GM23338 (cell line): ENCODE data around the gene FARS2. TPM values are rescaled to one million over a fixed set of nuclear protein-coding genes. Genes with fewer than 3 reads are reported as not detected.

Source experiments
- ATAC-seq: fragments of 200-7000 bp; cut with Tn5 transposase; 3 replicates; pipeline ENCODE4 v1.9.1; 2020
- DNase-seq: peaks from one replicate; pipeline ENCODE4 v3.0.0-alpha.2; 2015; ENCODE audit warnings: low spot score
- H2AFZ ChIP-seq: fragments of 200-600 bp; sonication (generic); 2 replicates; pipeline ENCODE4 v1.8.0; 2016; ENCODE audit warnings: antibody characterized with exemption, mild to moderate bottlenecking, moderate library complexity
- H3F3A ChIP-seq: fragments of 200-600 bp; sonication (generic); replicated peaks from 2 replicates; pipeline ENCODE4 v1.8.0; 2017; ENCODE audit warnings: antibody characterized with exemption, mixed run types, low read depth
- H3K27ac ChIP-seq: fragments of 200-600 bp; sonication (generic); 2 replicates; pipeline ENCODE4 v1.6.1; 2016; ENCODE audit warnings: low read depth
- H3K27me3 ChIP-seq: fragments of 200-600 bp; sonication (generic); 2 replicates; pipeline ENCODE4 v1.8.0; 2016; ENCODE audit warnings: mild to moderate bottlenecking, mixed run types, moderate library complexity; ENCODE audit not compliant: insufficient read depth
- H3K36me3 ChIP-seq: fragments of 200-600 bp; sonication (generic); 2 replicates; pipeline ENCODE4 v1.8.0; 2016; ENCODE audit warnings: mild to moderate bottlenecking; ENCODE audit not compliant: insufficient read depth
- H3K4me1 ChIP-seq: fragments of 200-600 bp; sonication (generic); 2 replicates; pipeline ENCODE4 v1.8.0; 2016; ENCODE audit warnings: mild to moderate bottlenecking, moderate library complexity; ENCODE audit not compliant: insufficient read depth
- H3K4me2 ChIP-seq: fragments of 200-600 bp; sonication (generic); 2 replicates; pipeline ENCODE4 v1.7.1; 2017; ENCODE audit warnings: mixed run types
- H3K4me3 ChIP-seq: fragments of 200-600 bp; sonication (generic); 2 replicates; pipeline ENCODE4 v1.6.1; 2016; ENCODE audit warnings: mixed run types
- H3K79me2 ChIP-seq: fragments of 200-600 bp; sonication (generic); replicated peaks from 2 replicates; pipeline ENCODE4 v1.8.0; 2017; ENCODE audit warnings: mild to moderate bottlenecking; ENCODE audit not compliant: insufficient read depth
- H3K9me2 ChIP-seq: fragments of 200-600 bp; sonication (generic); 2 replicates; pipeline ENCODE4 v1.8.0; 2017; ENCODE audit not compliant: insufficient read depth
- H4K20me1 ChIP-seq: fragments of 200-600 bp; sonication (generic); replicated peaks from 2 replicates; pipeline ENCODE4 v1.8.0; 2017; ENCODE audit warnings: mild to moderate bottlenecking; ENCODE audit not compliant: insufficient read depth
- H3K27ac Mint-ChIP-seq: 2 replicates; pipeline ENCODE4 v1.8.0; 2020; ENCODE audit warnings: inconsistent platforms, mild to moderate bottlenecking, moderate library complexity, mixed read lengths
- H3K27me3 Mint-ChIP-seq: 3 replicates; pipeline ENCODE4 v1.8.0; 2022; ENCODE audit warnings: low read depth, mild to moderate bottlenecking, moderate library complexity, mixed read lengths, inconsistent platforms; ENCODE audit not compliant: insufficient read depth, poor library complexity
- H3K36me3 Mint-ChIP-seq: 3 replicates; pipeline ENCODE4 v1.8.0; 2021; ENCODE audit warnings: low read depth, mild to moderate bottlenecking, inconsistent platforms, moderate library complexity, mixed read lengths
- H3K4me1 Mint-ChIP-seq: 3 replicates; pipeline ENCODE4 v1.8.0; 2020; ENCODE audit warnings: mild to moderate bottlenecking, inconsistent platforms, mixed read lengths
- H3K4me3 Mint-ChIP-seq: 3 replicates; pipeline ENCODE4 v1.8.0; 2021; ENCODE audit warnings: moderate library complexity, mild to moderate bottlenecking, inconsistent platforms, mixed read lengths
- H3K9me3 Mint-ChIP-seq: 3 replicates; pipeline ENCODE4 v1.8.0; 2020; ENCODE audit warnings: moderate library complexity, mild to moderate bottlenecking, inconsistent platforms, mixed read lengths
- ETS1 ChIP-seq: IDR thresholded peaks from 2 replicates; pipeline ENCODE4 v1.6.1; 2016; ENCODE audit warnings: antibody characterized with exemption
- EZH2phosphoT487 ChIP-seq: fragments of 200-600 bp; sonication (generic); IDR thresholded peaks from one replicate; pipeline ENCODE4 v1.8.1; 2018; ENCODE audit warnings: antibody characterized with exemption; ENCODE audit not compliant: unreplicated experiment
- JUNB ChIP-seq: IDR thresholded peaks from one replicate; pipeline ENCODE4 v1.6.1; 2016; ENCODE audit warnings: antibody characterized with exemption; ENCODE audit not compliant: unreplicated experiment
- NANOG ChIP-seq: IDR thresholded peaks from 2 replicates; pipeline ENCODE4 v1.6.1; 2016; ENCODE audit warnings: antibody characterized with exemption, borderline replicate concordance
- POLR2AphosphoS5 ChIP-seq: IDR thresholded peaks from 2 replicates; pipeline ENCODE4 v1.6.1; 2016; ENCODE audit warnings: antibody characterized with exemption, low read depth
- ZNF462 ChIP-seq: fragments of 250-450 bp; sonication (Bioruptor Pico); IDR thresholded peaks from 2 replicates; pipeline ENCODE4 v1.5.0; 2020; ENCODE audit warnings: mild to moderate bottlenecking, moderate library complexity
- polyA plus RNA-seq: library from polyadenylated mRNA; unstranded; fragments of >200 nt; fragmentation: Nextera tagmentation; extraction: Ambion mirVana; gene quantifications from 2 replicates; pipeline ENCODE4 v1.2.1, GENCODE V29; 2016
- total RNA-seq: library from RNA; depleted of rRNA; stranded (reverse); fragments of >200 nt; shearing (Covaris generic); gene quantifications from 2 replicates; pipeline ENCODE4 v1.2.3, GENCODE V29; 2014

FARS2 gene
- total and polyA plus RNA-seq, 2 experiments from 2014 or later = 7.6 to 19.0 TPM

- no peak overlapping the region for H3K27ac Mint-ChIP-seq
- peaks cover 29% of the 10 kb centered on the region for H3K4me1 Mint-ChIP-seq
Measured at GRCh38 chr6:5455142-5455541, 193.8 kb downstream of the FARS2 start.

More at GRCh38 chr6:5455142-5455541, 193.8 kb downstream of the FARS2 start:
- ATAC-seq = no peak
- TF ChIP-seq ZNF462 (CRISPR knock-in tag) (no peak), NANOG (no peak), JUNB (no peak), POLR2AphosphoS5 (no peak), EZH2phosphoT487 (no peak), ETS1 (no peak)
- no peaks in the 10 kb centered on the region for H3K79me2 ChIP-seq
- H4K20me1 ChIP-seq = no peaks in the 10 kb centered on the region; the same call in 1 of the 2 replicates
- Mint-ChIP-seq H3K4me3 (no peak overlapping the region), H3K27me3 (no peaks in the 10 kb centered on the region), H3K9me3 (no peaks in the 10 kb centered on the region), H3K36me3 (no peaks in the 10 kb centered on the region)
- H3K36me3 ChIP-seq = no peaks in the 10 kb centered on the region
- no peak overlapping the region for H2AFZ ChIP-seq
- no peaks in the 10 kb centered on the region for H3K27me3 ChIP-seq
- H3K4me3 ChIP-seq = no peak overlapping the region
- no peaks in the 10 kb centered on the region; the same call in none of the 2 replicates for H3K4me1 ChIP-seq
- no peaks in the 10 kb centered on the region; the same call in 1 of the 2 replicates for H3K9me2 ChIP-seq
- no peaks in the 10 kb centered on the region for H3F3A ChIP-seq
- DNase-seq = no peak
- H3K4me2 ChIP-seq = no peak overlapping the region
- H3K27ac ChIP-seq = no peak overlapping the region
